Tongue (tissue), 2 donors: ENCODE measurements around the gene SLC40A1. TPM values are rescaled to one million over a fixed set of nuclear protein-coding genes. Genes with fewer than 3 reads are reported as not detected.

ENCODE experiments used
- DNase-seq: peaks from one replicate; pipeline ENCODE4 v3.0.0-alpha.2; 2015
- total RNA-seq: library from RNA; depleted of rRNA; stranded (reverse); fragments of >200 nt; gene quantifications from one replicate; pipeline ENCODE4 v1.2.3, GENCODE V29; 2014

SLC40A1 gene
- total RNA-seq, 1 donor from 2014 or later = 74.2 TPM

DNA sequence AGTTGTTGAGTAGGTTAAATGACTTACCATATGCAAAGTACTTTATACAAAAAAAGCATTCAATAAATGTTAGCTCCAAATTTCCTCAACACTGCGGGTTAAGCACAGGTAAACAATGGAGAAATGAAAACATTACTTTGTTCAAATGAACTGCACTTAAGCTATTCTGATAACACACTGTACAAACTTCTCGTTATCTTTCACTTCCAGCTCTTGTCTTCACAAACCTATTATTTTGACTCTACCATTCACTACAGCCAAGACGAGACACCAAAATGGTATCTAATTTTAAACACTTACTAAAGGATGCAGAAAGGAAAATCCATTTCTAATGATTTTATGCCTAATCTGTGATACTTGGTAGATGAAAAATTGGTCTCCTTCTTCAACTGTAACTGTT, 43.8 kb downstream of the SLC40A1 start:
- DNase-seq = no peak

DNA sequence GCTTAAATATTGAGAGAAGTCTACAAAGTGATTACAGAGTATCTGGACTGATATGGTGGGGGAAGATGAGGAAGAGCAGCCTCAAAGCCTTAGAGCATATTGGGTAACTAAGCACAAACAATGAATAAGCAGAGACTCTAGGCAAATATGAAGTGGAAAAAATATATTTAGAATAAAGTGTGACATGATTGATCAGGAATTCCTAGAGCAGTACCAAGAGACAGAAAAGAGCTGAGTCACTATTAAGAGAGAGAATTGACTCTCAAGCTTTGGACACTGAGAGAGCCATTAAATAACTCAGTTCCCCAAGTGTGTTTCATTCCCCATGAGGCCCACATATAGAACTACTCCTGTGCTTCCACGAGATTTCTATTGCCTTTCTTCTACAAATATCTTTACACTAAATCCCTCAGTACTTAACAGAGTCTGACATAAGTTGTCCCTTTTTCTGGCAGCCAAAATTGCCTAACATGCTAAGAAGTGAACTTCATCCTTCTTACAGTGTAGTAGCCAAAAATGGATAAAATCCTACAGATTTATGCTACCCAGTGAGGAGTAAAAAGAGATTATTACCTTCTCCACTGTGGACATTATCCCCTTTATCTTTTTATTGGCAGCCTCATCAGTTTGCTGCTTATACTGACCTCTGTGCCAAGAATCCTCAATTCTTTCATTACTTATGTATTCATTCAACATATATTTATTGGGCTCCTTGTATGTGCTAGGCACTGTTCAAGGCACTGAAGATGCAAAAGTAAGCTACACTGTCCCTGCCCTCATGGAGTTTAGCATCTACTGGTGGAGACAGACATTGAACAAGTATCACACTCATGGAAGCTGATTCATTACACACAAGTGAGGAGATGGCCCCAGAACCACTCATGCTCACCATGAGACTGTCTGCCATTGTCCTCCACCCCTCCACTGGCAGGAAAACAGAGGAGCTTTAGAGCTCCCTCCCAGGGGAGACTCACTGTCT, 45.4 kb downstream of the SLC40A1 start:
- no peak for DNase-seq

DNA sequence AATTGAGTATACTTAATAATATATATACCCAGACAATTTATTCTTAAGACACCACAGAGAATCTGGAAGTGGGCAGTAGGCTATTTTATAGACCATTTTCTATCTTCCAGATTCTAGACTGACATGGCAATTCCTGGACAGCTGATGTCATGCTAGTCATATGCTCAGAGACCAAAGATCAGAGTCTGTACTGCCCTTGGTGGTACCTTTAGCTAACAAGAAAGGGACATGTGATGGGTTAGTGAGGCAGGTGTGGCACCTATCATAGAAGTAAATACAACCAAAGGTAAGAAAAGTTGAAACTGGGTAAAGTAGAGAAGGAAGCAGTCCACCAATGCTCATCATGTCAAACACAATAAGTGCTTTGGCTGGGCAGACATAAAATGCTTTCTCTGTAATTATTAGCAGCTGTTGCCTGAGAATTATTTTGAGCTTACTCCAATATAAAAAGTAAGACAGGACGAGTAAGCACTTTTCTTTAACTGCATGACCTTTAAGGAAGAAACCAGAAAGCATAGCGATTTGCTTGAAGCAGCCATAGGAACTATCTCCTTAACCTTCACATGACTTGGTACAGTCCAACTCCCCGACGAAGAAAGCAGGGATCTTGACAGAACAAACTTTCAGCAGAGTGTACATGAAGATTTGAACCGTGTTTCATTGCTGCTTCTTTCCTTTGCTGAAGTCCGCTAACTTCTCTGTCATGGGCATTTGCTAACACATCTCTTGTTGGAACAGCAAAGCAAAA, 47.1 kb downstream of the SLC40A1 start:
- DNase-seq = no peak

GRCh38 chr2:189530965-189531637, 49.5 kb downstream of the SLC40A1 start:
- no peak for DNase-seq

- no peak for DNase-seq
Observed at GRCh38 chr2:189528617-189529016, 52.0 kb downstream of the SLC40A1 start.

GRCh38 chr2:189527812-189528592, 52.6 kb downstream of the SLC40A1 start:
- no peak for DNase-seq

GRCh38 chr2:189527041-189527750, 53.4 kb downstream of the SLC40A1 start:
- DNase-seq = no peak

- no peak for DNase-seq
Observed at GRCh38 chr2:189526241-189526640, 54.3 kb downstream of the SLC40A1 start.

GRCh38 chr2:189524746-189525145, 55.8 kb downstream of the SLC40A1 start:
- DNase-seq = no peak

- peak; percentile 30 for DNase-seq
Observed at GRCh38 chr2:189522435-189523151, 58.0 kb downstream of the SLC40A1 start.

DNA sequence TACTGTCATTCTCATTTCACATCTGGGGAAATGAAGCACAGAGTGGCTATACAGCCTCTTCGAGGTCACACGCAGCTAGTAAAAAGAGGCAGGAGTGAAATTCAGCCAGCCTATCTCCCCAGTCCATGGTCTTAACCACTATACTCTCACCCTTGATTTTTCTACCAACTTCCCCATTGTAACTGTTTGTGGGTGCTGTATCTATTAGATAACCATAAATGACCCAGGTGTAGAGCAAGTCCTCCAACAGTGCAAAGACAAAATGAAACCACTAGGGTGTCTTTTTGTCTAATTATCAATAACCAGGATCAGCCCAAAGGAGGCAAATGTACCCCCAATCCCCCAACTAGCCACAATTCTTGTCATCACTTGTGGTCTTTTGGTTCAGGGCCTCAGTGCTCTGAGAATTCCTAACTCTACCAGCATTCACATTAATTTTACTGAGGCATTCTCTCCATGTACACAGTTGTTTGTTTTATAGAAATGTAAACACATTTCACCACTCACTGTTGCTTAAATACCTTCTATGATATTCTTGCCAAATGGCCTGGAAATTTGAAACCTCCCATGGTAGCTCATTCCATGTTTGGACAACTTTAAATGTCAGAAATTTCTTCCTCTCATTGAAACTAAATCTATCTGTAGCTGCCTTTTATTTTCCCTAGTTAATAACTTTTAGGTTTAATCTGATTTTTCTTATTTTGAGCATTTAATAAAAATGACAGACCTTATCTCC, 58.7 kb downstream of the SLC40A1 start:
- no peak for DNase-seq

DNA sequence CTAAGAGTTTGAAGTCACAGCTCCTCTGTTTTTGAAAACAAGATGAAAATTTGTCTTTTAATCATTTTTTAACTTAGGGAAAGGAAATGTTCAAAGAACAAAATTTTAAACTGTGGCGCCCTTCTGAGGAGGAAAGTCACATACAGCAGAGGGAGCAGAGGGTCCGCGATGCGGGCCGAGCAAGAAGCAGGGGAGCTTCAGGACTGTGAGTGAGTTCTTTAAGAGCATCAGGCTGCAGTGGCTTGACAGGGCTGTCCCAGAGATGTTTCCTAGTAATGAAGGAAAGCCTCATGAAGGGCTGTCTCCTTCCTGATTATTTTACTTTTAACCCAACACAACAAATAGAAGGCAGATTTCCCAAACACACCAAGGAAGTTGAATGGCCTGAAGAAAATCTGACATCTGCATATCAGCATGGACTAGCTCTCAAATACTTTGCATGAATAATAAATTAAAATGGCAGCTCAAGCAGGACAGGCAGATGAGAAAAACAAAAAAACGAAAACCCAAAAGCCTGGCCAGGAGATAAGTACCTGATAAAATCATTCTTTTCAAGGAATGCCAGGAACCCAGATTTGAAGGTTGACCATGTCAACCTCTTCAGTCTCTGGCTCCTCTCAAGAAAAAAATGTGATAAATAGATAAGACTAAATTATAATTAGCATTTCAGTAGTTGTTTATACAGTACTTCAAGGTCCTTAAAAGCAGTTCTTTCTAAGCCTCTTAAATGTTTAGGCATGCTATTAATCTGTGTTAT, 60.8 kb downstream of the SLC40A1 start:
- no peak for DNase-seq

- no peak for DNase-seq
Observed at GRCh38 chr2:189517847-189518535, 62.6 kb downstream of the SLC40A1 start.

DNA sequence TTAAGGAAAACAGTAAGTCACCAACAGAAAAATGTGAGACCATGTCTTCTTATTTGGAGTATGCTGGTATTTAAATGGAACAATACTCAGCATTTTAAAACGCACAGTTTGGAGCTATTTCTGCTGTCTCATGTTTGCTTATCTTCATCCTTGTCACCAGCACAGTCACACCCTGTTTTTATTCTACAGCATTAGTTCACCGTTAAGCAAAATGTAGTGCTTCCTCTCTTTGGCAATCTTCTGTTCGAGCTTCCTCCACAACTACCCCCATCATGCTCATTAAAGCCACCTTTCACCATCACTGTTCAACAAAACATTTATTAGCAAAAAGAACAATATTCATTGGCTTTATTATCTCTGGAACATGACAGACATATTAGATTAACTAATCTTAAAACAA, 64.0 kb downstream of the SLC40A1 start:
- no peak for DNase-seq

- DNase-seq = no peak
Observed at GRCh38 chr2:189515264-189515663, 65.3 kb downstream of the SLC40A1 start.

DNA sequence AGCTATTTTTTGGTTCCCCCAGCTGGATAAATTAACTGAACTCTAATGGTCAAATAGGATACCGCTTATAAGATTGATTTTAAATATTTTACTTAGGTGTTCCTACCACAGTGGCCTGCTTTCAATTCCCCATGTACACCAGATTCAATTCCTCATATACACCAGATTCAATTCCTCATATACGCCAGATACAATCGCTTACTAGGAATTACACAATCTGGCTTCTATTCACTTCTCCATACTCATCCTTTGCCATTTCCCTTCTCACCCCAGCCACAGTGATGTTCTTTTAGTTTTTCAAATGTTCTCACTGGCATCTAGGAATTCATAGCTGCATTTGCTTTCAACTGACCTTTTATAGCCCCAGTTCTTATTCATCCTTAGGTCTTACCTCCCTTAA, 66.5 kb downstream of the SLC40A1 start:
- DNase-seq = no peak

GRCh38 chr2:189512879-189513278, 67.7 kb downstream of the SLC40A1 start:
- DNase-seq = no peak

GRCh38 chr2:189511960-189512319, 68.6 kb downstream of the SLC40A1 start:
- DNase-seq = no peak
